ENCODE results near the gene PPP6R3. TPM values are rescaled to one million over a fixed set of nuclear protein-coding genes. Genes with fewer than 3 reads are reported as not detected.

Gene PPP6R3
- total RNA-seq, 1 experiment from 2014 or later: 122 TPM

- intact Hi-C loops (cut with micrococcal nuclease; ENCODE audit: unreplicated experiment): no loop called here
- DNase-seq: no peak
- Mint-ChIP-seq H3K36me3 (ENCODE audit: insufficient read depth, unreplicated experiment) (no peaks in the 10 kb centered on the region), H3K27me3 (ENCODE audit: unreplicated experiment) (peaks cover 88% of the 10 kb centered on the region), H3K9me3 (ENCODE audit: low read depth, unreplicated experiment) (no peaks in the 10 kb centered on the region), H3K4me1 (ENCODE audit: low read depth, unreplicated experiment) (no peaks in the 10 kb centered on the region), H3K4me3 (ENCODE audit: low read depth, unreplicated experiment) (no peak overlapping the region), H3K27ac (ENCODE audit: unreplicated experiment) (no peak overlapping the region)
- no peak for TF ChIP-seq CTCF (IDR thresholded peaks at IDR 0.05; ENCODE audit: unreplicated experiment)
- BruUV-seq (replicated peaks): no TSS peak
- CTCF ChIA-PET: no interaction called here
Observed at GRCh38 chr11:68663482-68664010, 203.0 kb downstream of the PPP6R3 start.

- H3K36me3 Mint-ChIP-seq (ENCODE audit: insufficient read depth, unreplicated experiment): no peaks in the 10 kb centered on the region
- H3K9me3 Mint-ChIP-seq (ENCODE audit: low read depth, unreplicated experiment): no peaks in the 10 kb centered on the region
- no peaks in the 10 kb centered on the region for H3K4me1 Mint-ChIP-seq (ENCODE audit: low read depth, unreplicated experiment)
- intact Hi-C loops (cut with micrococcal nuclease; ENCODE audit: unreplicated experiment): no loop called here
- peaks cover 83% of the 10 kb centered on the region for H3K27me3 Mint-ChIP-seq (ENCODE audit: unreplicated experiment)
- no peak overlapping the region for H3K4me3 Mint-ChIP-seq (ENCODE audit: low read depth, unreplicated experiment)
- no peak for DNase-seq
- no peak for TF ChIP-seq CTCF (IDR thresholded peaks at IDR 0.05; ENCODE audit: unreplicated experiment)
- H3K27ac Mint-ChIP-seq (ENCODE audit: unreplicated experiment): no peak overlapping the region
- no TSS peak for BruUV-seq (replicated peaks)
- CTCF ChIA-PET: no interaction called here
Observed at GRCh38 chr11:68664141-68664540, 203.6 kb downstream of the PPP6R3 start.

- intact Hi-C loops (cut with micrococcal nuclease; ENCODE audit: unreplicated experiment): no loop called here
- no peak overlapping the region for H3K4me3 Mint-ChIP-seq (ENCODE audit: low read depth, unreplicated experiment)
- TF ChIP-seq CTCF (IDR thresholded peaks at IDR 0.05; ENCODE audit: unreplicated experiment): no peak
- peaks cover 75% of the 10 kb centered on the region for H3K27me3 Mint-ChIP-seq (ENCODE audit: unreplicated experiment)
- H3K36me3 Mint-ChIP-seq (ENCODE audit: insufficient read depth, unreplicated experiment): no peaks in the 10 kb centered on the region
- no peak for DNase-seq
- no TSS peak for BruUV-seq (replicated peaks)
- no peaks in the 10 kb centered on the region for H3K9me3 Mint-ChIP-seq (ENCODE audit: low read depth, unreplicated experiment)
- no peak overlapping the region for H3K27ac Mint-ChIP-seq (ENCODE audit: unreplicated experiment)
- CTCF ChIA-PET: no interaction called here
- no peaks in the 10 kb centered on the region for H3K4me1 Mint-ChIP-seq (ENCODE audit: low read depth, unreplicated experiment)
Observed at GRCh38 chr11:68664906-68665305, 204.4 kb downstream of the PPP6R3 start.

Other genes starting within 250 kb of the PPP6R3 start
- gene KMT5B, start 247.5 kb upstream of the PPP6R3 start, total RNA-seq (2022): 31.3 and 39.2 TPM in 2 replicates
- gene C11orf24, start 188.8 kb upstream of the PPP6R3 start, total RNA-seq (2022): 46.3 and 52.3 TPM in 2 replicates
- 64.8 and 82.0 TPM in 2 replicates for gene LRP5, start 148.2 kb upstream of the PPP6R3 start, total RNA-seq (2022)
- gene GAL, start 223.8 kb downstream of the PPP6R3 start, total RNA-seq (2022): 1.2 and 1.9 TPM in 2 replicates